IPS DF 4.7 (cell line): ENCODE results near the gene DNAH7.
"Not testable (repeated sequence)": the region's sequence is repeated elsewhere in the genome, so short reads cannot be mapped to it uniquely, and the experiment has no call there.

Source experiments
- DNase-seq: peaks from one replicate; pipeline ENCODE4 v3.0.0-alpha.2; 2013; ENCODE audit warnings: low spot score; ENCODE audit errors: extremely low read depth

The DNAH7 gene

GRCh38 chr2:195984923-195985726 lies 83.5 kb downstream of the DNAH7 start:
- DNase-seq, result no peak

GRCh38 chr2:195967336-195967735 lies 101.3 kb downstream of the DNAH7 start:
- no peak for DNase-seq

- no peak for DNase-seq
Observed at GRCh38 chr2:195961873-195962272, 106.8 kb downstream of the DNAH7 start.

GRCh38 chr2:195959341-195959740 lies 109.3 kb downstream of the DNAH7 start:
- DNase-seq, result no peak

GRCh38 chr2:195956725-195957124 lies 111.9 kb downstream of the DNAH7 start:
- DNase-seq, result no peak

- no peak for DNase-seq
Observed at GRCh38 chr2:195945056-195945455, 123.6 kb downstream of the DNAH7 start.

- DNase-seq, result no peak
Observed at GRCh38 chr2:195937176-195937575, 131.5 kb downstream of the DNAH7 start.

GRCh38 chr2:195934484-195934883 lies 134.2 kb downstream of the DNAH7 start:
- no peak for DNase-seq

- DNase-seq, result no peak
Observed at GRCh38 chr2:195929531-195929930, 139.1 kb downstream of the DNAH7 start.

- no peak for DNase-seq
Observed at GRCh38 chr2:195925120-195925519, 143.5 kb downstream of the DNAH7 start.

- DNase-seq, result no peak
Observed at GRCh38 chr2:195923889-195924288, 144.7 kb downstream of the DNAH7 start.

GRCh38 chr2:195917021-195917600 lies 151.5 kb downstream of the DNAH7 start:
- not testable (repeated sequence) for DNase-seq

- no peak for DNase-seq
Observed at GRCh38 chr2:195912079-195912478, 156.6 kb downstream of the DNAH7 start.

- no peak for DNase-seq
Observed at GRCh38 chr2:195910570-195910969, 158.1 kb downstream of the DNAH7 start.

- no peak for DNase-seq
Observed at GRCh38 chr2:195909926-195910325, 158.7 kb downstream of the DNAH7 start.

GRCh38 chr2:195907474-195907873 lies 161.2 kb downstream of the DNAH7 start:
- no peak for DNase-seq

- DNase-seq, result no peak
Observed at GRCh38 chr2:195903956-195904355, 164.7 kb downstream of the DNAH7 start.

GRCh38 chr2:195902857-195903256 lies 165.8 kb downstream of the DNAH7 start:
- DNase-seq, result no peak

GRCh38 chr2:195899226-195899625 lies 169.4 kb downstream of the DNAH7 start:
- DNase-seq, result no peak

- DNase-seq, result no peak
Observed at GRCh38 chr2:195898505-195899191, 170.0 kb downstream of the DNAH7 start.

GRCh38 chr2:195891081-195891480 lies 177.6 kb downstream of the DNAH7 start:
- no peak for DNase-seq

GRCh38 chr2:195879153-195879552 lies 189.5 kb downstream of the DNAH7 start:
- DNase-seq, result no peak
